ENCODE data around the gene FOXN3. TPM values are rescaled to one million over a fixed set of nuclear protein-coding genes. Genes with fewer than 3 reads are reported as not detected.

FOXN3 gene
- total RNA-seq, 1 experiment from 2014 or later, result 125 TPM

DNA sequence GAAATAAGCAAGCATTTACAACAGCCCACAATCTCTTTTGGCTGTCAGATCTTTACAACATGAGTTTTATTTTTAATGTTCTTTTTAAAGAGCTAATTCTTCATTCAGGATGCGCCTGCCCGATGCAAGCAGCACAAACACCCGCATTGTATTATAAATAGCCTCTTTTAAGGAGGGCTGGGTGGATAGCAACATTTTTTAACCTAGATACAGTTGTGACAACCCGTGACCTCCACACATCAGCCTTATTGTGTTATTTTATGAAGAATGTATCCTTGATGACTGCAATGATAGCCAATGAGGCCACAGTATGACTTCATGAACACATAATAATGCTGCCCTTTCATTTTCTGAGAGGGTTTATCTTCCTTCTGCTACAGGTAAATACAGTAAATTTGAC, 173.7 kb downstream of the FOXN3 start:
- Mint-ChIP-seq H3K27me3 (ENCODE audit: low read depth) (no peaks in the 10 kb centered on the region), H3K4me1 (peaks cover 36 to 38% of the 10 kb centered on the region in 2 experiments)
- TF ChIP-seq, protein P1, sequence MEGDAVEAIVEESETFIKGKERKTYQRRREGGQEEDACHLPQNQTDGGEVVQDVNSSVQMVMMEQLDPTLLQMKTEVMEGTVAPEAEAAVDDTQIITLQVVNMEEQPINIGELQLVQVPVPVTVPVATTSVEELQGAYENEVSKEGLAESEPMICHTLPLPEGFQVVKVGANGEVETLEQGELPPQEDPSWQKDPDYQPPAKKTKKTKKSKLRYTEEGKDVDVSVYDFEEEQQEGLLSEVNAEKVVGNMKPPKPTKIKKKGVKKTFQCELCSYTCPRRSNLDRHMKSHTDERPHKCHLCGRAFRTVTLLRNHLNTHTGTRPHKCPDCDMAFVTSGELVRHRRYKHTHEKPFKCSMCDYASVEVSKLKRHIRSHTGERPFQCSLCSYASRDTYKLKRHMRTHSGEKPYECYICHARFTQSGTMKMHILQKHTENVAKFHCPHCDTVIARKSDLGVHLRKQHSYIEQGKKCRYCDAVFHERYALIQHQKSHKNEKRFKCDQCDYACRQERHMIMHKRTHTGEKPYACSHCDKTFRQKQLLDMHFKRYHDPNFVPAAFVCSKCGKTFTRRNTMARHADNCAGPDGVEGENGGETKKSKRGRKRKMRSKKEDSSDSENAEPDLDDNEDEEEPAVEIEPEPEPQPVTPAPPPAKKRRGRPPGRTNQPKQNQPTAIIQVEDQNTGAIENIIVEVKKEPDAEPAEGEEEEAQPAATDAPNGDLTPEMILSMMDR (conservative IDR thresholded peaks at IDR 0.05), result no peak

More for the DNA sequence above, 173.7 kb downstream of the FOXN3 start:
- H3K23ac ChIP-seq (ENCODE audit: insufficient read length, low read depth, low read length), result no peak overlapping the region
- no peak overlapping the region for H4K91ac ChIP-seq (ENCODE audit: insufficient read length, low read depth, low read length)
- H2BK20ac ChIP-seq (ENCODE audit: low read depth, low read length, poor library complexity, severe bottlenecking), result no peak overlapping the region
- no peak overlapping the region for H3K14ac ChIP-seq (ENCODE audit: insufficient read depth, low read length)
- peaks cover 6% of the 10 kb centered on the region; the same call in 1 of the 2 replicates for H3K79me2 ChIP-seq (ENCODE audit: insufficient read depth, low read length)
- peaks cover 3 to 17% (median 5%) of the 10 kb centered on the region in 3 experiments; a peak in 5 of 7 replicates for H3K36me3 Mint-ChIP-seq (ENCODE audit: insufficient read depth in 1 of 3, low read depth in 3 of 3)
- H3K4ac ChIP-seq (ENCODE audit: low read depth, low read length), result no peak overlapping the region
- no peak overlapping the region for H2AFZ ChIP-seq (ENCODE audit: low read length)
- H3K4me1 ChIP-seq (ENCODE audit: insufficient read depth, low read length), result peaks cover 16% of the 10 kb centered on the region
- no peaks in the 10 kb centered on the region for H3K9me3 Mint-ChIP-seq
- no CpG with 5 or more reads among the region's 4 CpGs for WGBS (ENCODE audit: extremely low coverage, insufficient read length, low lambda C conversion rate)
- no peak overlapping the region for H3K18ac ChIP-seq (ENCODE audit: insufficient read length, low read depth, low read length)
- no peak overlapping the region for H3K9ac ChIP-seq (ENCODE audit: extremely low read depth, insufficient read length, low read length)
- no peak overlapping the region for H2BK12ac ChIP-seq (ENCODE audit: insufficient read length, low read depth, low read length)
- no peak overlapping the region for H4K5ac ChIP-seq (ENCODE audit: insufficient read length, low read depth, low read length)
- no peak overlapping the region for H3K56ac ChIP-seq (ENCODE audit: insufficient read length, low read depth, low read length)
- no peak overlapping the region for H2AK5ac ChIP-seq (ENCODE audit: insufficient read length, low read length)
- no peak overlapping the region for H2BK5ac ChIP-seq (ENCODE audit: insufficient read length, low read length)
- H3K27me3 ChIP-seq (ENCODE audit: insufficient read depth, low read length), result no peaks in the 10 kb centered on the region
- peaks cover 4% of the 10 kb centered on the region for H4K20me1 ChIP-seq (ENCODE audit: control insufficient read depth, insufficient read depth, insufficient read length)
- H2BK15ac ChIP-seq (ENCODE audit: low read depth, low read length), result no peak overlapping the region
- H3K79me1 ChIP-seq (ENCODE audit: insufficient read depth, low read depth, low read length, poor library complexity, severe bottlenecking), result peaks cover 10% of the 10 kb centered on the region
- peak overlapping the region in 1 of 3 experiments; percentile 65; a peak in 1 of 7 replicates for H3K27ac Mint-ChIP-seq
- H3K9me3 ChIP-seq (ENCODE audit: control insufficient read depth, low read depth, low read length), result no peaks in the 10 kb centered on the region
- H2BK120ac ChIP-seq (ENCODE audit: low read depth, low read length, poor library complexity, severe bottlenecking), result no peak overlapping the region
- no peak overlapping the region for H3K4me3 Mint-ChIP-seq
- DNase-seq, result no peak
- H3K4me2 ChIP-seq (ENCODE audit: insufficient read depth, insufficient read length, low read length), result no peak overlapping the region
- no peak overlapping the region for H3K27ac ChIP-seq (ENCODE audit: insufficient read length, low read depth, low read length)
- H4K8ac ChIP-seq (replicated peaks; ENCODE audit: insufficient read length, low read depth, low read length), result no peak overlapping the region
- no peak overlapping the region for H3T11ph ChIP-seq (ENCODE audit: low read length)
- H3K23me2 ChIP-seq (ENCODE audit: insufficient read length, low read depth, low read length, poor library complexity, severe bottlenecking), result no peaks in the 10 kb centered on the region
